Measurements from ENCODE around the gene BNIPL.
A peak's percentile ranks its signal among the peaks of the same experiment; 100 is the strongest.

The BNIPL gene

DNA sequence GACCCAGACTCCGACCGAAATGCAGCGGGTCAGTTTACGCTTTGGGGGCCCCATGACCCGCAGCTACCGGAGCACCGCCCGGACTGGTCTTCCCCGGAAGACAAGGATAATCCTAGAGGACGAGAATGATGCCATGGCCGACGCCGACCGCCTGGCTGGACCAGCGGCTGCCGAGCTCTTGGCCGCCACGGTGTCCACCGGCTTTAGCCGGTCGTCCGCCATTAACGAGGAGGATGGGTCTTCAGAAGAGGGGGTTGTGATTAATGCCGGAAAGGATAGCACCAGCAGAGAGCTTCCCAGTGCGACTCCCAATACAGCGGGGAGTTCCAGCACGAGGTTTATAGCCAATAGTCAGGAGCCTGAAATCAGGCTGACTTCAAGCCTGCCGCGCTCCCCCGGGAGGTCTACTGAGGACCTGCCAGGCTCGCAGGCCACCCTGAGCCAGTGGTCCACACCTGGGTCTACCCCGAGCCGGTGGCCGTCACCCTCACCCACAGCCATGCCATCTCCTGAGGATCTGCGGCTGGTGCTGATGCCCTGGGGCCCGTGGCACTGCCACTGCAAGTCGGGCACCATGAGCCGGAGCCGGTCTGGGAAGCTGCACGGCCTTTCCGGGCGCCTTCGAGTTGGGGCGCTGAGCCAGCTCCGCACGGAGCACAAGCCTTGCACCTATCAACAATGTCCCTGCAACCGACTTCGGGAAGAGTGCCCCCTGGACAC is 11.7 kb downstream of the BNIPL start:
- TF ChIP-seq CTCF (IDR thresholded peaks at IDR 0.05; ENCODE audit: low read depth, low read length), result peak; percentile 24; the same call in 1 of the 2 replicates
- H3K4me3 ChIP-seq (ENCODE audit: low read depth, low read length), result peak overlapping the region; percentile 65

GRCh38 chr1:151048645-151049032 is 12.3 kb downstream of the BNIPL start:
- H3K4me3 ChIP-seq (ENCODE audit: low read depth, low read length), result peak overlapping the region; percentile 65
- TF ChIP-seq CTCF (IDR thresholded peaks at IDR 0.05; ENCODE audit: low read depth, low read length), result no peak

GRCh38 chr1:151049458-151049857 is 13.1 kb downstream of the BNIPL start:
- H3K4me3 ChIP-seq (ENCODE audit: low read depth, low read length), result no peak overlapping the region
- TF ChIP-seq CTCF (IDR thresholded peaks at IDR 0.05; ENCODE audit: low read depth, low read length), result no peak

GRCh38 chr1:151050051-151050688 is 13.8 kb downstream of the BNIPL start:
- TF ChIP-seq CTCF (IDR thresholded peaks at IDR 0.05; ENCODE audit: low read depth, low read length), result no peak

GRCh38 chr1:151051356-151052009 is 15.1 kb downstream of the BNIPL start:
- no peak overlapping the region for H3K4me3 ChIP-seq (ENCODE audit: low read depth, low read length)
- no peak for TF ChIP-seq CTCF (IDR thresholded peaks at IDR 0.05; ENCODE audit: low read depth, low read length)

More at GRCh38 chr1:151050051-151050688, 13.8 kb downstream of the BNIPL start:
- no peak overlapping the region for H3K4me3 ChIP-seq (ENCODE audit: low read depth, low read length)

DNA sequence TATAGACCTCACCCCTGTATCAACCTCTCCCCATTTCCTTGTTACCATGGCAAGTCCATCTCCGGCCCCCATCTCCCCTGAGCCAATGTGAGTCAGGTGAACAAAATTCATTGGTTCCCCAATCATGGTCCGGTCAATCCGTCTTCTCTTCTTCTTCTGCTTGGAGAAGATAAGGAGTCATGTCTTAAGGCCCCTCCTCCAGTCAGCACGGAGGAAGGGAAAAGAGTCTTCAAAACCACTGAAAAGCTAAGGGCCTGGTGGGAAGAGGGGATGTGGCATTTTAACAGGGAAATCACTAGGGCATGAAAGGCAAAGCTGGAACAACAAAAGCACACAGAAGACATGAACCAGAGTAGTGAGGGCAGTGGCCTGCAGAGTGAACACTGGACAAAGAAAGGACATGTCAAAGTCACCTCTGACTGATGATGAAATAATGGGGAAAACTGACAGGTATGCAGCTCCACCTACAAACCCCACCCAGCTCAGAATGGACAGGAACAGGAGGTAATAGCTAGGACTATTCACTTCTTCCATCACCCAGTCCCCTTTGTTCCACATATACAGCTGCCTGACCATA is 18.7 kb downstream of the BNIPL start:
- TF ChIP-seq CTCF (IDR thresholded peaks at IDR 0.05; ENCODE audit: low read depth, low read length), result no peak
- no peak overlapping the region for H3K4me3 ChIP-seq (ENCODE audit: low read depth, low read length)

Measured in WI38 (cell line).